Frontal cortex (tissue), 4 donors: Measurements from ENCODE around the gene SRD5A2. TPM values are rescaled to one million over a fixed set of nuclear protein-coding genes. Genes with fewer than 3 reads are reported as not detected.

Experiments used
- DNase-seq, 2 donors: peaks; one replicate each; pipeline ENCODE4 v3.0.0; 2012; ENCODE audit warnings: low spot score in 2 of 2
- FAIRE-seq: peaks from 2 replicates; lab custom pipeline; 2012; peaks lifted over from hg19 to GRCh38; lab: Jason Lieb, UNC
- total RNA-seq: library from RNA; depleted of rRNA; stranded (reverse); fragments of >200 nt; gene quantifications from one replicate; pipeline ENCODE4 v1.2.3, GENCODE V29; 2014
- donor health status: control.
- donor health status: control.
- donor health status: control.

Gene SRD5A2
- total RNA-seq: not detected

DNA sequence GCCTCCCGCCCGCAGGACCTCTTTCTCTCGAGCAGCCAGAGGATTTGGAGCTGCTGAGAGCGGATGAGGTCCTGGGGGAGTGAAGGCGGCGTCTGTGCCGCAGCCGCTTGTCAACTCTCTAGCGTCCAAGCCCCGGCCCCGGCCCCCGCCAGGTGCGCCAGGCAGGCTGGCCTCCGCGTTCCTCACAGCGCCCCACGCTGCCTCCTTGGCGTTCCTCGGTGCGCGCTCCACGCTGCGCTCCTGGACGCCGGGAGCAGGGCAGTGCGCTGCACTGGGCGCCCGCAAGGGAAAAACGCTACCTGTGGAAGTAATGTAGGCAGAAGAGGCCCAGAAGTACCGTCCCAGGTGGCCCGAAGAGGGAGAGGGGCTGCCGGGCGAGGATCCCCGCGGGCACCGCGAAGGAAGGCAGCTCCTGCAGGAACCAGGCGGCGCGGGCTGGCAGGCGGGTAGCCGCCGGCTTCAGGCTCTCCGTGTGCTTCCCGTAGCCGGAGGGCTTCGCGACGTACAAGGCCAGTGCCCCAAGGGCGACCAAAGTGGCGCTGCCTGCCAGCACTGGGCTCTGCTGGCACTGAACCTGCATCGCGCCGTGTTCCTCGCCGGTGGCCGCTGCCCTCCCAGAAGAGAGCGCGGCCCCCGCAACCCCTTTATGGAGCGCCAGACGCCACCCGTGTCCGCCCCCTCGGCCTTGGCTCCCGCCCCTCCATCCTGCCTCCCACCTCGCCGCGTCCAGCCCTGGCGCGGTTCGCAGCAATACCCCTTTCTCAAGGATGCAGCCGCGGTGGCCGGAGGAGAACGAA lies at the start of gene SRD5A2:
Gene SRD5A2 (minus strand): TSS at position 618 of the 797 bp plus-strand sequence. CDS start 38 bp downstream, at position 580.
- DNase-seq (no peak), FAIRE-seq (no peak)

DNA sequence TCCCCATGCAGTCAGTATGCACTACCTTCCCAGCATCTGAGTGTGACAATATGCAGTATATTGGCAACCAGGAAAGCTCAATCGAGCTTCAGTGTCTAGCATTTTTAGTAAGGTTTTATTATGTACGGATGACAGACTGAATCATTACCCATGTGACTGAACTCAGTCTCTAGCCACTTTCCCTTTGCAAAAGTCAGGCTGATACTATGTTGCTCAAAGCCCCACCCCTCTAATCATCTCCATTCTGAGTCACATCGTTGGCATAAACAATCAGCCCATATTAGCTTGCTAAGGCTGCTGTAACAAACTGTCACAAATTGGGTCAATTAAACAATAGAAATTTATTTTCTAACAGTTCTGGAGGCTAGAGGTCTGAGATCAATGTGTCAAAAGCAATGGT lies 25.8 kb upstream of the SRD5A2 start:
- DNase-seq: no peak
- FAIRE-seq: no peak

DNA sequence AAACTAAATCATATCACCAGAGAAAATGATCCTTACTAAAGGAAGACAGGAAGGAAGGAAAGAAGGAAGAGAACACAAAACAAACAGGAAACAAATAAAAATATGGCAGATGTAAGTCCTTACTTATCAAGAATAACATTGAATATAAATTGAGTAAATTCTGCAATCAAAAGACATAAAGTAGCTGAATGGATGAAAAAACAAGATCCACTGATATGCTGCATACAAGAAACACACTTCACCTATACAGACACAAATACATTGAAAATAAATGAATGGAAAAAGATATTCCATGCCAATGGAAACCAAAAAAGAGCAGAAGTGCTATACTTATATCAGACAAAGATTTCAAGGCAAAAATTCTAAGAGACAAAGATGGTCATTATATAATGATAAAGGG lies 18.0 kb upstream of the SRD5A2 start:
- no peak for DNase-seq
- no peak for FAIRE-seq

GRCh38 chr2:31586230-31586629 lies 5.5 kb upstream of the SRD5A2 start:
- FAIRE-seq (no peak), DNase-seq (no peak)

DNA sequence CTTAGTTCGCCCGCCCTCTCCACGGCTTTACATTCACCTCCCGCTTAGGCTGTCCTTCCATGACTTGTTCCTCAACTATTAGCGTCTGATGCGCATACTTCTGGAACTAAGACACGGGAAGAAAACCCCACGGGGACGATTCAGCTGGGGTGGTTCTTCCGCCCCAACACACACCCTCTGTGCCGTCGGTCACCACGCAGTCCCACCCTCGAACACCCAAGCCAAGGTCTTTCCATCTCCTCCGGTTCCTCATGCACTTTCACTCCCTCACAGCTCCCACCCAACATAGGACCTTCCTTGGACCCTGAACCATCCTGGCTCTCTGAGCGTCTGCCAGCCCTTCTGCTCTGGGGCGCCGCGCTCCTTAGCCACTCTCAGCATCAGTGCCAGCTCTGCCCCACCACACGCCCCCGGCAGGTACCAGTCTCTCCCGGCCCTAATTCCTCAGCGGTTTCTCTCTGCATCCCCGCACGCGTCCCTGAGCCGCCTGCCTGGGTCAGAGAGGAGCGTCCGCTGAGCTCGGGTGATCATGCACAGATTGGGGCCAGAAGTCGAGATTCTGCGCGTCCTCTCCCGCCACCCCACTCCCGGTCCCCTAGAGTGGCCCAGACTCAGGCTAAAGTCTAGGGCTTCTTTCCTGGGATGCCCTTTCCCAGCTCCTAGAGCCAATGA lies 522 bp upstream of the SRD5A2 start:
- FAIRE-seq (no peak), DNase-seq (no peak)

DNA sequence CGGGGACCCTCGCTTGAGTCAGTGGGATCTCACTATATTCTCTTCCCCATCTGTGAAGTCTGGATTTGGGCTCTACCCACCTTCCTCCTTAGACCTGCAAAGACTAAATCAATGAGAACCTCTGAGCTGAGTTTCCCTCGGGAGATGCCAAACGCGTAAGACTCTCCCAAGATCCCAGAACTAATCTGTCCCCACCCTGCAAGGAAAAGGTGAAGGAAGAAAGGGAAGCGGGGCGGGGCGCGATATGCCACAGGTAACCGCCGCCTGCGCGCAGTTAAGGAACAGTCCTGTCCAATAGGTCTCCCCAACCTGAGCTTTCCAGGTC lies 780 bp downstream of the SRD5A2 start:
- DNase-seq: no peak
- no peak for FAIRE-seq

- FAIRE-seq: no peak
- DNase-seq: no peak
These were observed 2.4 kb downstream of the SRD5A2 start for GRCh38 chr2:31578316-31578715.

- no peak for DNase-seq
- no peak for FAIRE-seq
These were observed 3.6 kb downstream of the SRD5A2 start for GRCh38 chr2:31577143-31577542.

DNA sequence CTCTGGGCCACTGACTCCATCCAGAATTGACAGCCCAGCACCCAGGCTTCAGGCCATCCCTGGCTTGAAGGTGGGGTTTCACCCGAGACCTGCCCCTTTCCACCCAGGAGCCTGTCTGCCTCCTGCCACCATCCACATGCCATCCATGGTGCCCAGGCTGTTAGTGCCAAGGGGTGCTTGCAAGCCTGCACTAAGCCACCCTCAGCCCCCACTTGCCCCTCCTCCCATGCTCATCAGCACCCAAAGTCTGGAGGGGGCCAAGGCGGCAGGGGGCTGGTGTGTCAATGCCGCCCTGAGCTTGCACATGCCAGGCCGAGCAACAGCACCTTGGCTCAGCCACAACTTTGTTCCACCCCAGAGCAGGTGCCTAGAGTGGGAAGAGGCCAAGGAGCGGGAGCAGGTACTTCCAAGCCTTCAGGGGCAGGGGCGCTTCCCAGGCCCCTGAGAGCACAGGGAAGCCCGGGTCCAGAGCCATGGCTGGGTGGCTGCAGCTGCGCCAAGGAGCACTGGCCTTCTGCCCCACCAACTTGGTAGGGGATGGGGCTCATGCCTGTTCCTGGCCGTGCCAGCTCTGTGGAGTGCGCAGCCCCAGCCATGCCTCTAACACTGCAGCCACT lies 12.0 kb downstream of the SRD5A2 start:
- DNase-seq (no peak), FAIRE-seq (no peak)

GRCh38 chr2:31567679-31568078 lies 13.1 kb downstream of the SRD5A2 start:
- no peak for FAIRE-seq
- DNase-seq: no peak

DNA sequence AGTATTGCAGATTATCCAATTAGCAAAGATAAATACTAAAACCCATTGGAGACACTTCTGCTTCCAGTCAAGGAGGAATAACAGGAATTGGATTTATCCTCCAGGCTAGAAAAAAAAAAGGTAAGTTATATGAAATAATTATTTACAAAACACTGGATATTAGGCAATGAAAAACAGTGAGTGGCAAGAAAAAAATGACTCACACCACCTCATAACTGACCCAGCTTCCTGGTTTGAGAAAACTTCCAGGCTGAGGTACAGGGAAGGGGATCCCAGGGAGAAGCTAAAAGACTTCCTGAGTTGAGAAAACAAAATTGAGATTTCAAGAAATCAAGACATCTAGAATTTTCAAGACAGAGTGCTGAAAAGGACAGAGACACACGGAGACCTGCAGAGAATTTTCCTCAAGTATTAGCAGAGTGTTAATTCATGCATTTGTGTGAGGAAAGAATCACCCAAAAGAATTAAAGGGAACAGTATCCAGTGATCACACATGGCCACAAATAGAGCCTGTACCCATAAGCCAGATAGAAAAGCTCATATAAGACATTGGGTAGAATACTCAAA lies 17.4 kb downstream of the SRD5A2 start:
- FAIRE-seq: no peak
- DNase-seq: no peak

DNA sequence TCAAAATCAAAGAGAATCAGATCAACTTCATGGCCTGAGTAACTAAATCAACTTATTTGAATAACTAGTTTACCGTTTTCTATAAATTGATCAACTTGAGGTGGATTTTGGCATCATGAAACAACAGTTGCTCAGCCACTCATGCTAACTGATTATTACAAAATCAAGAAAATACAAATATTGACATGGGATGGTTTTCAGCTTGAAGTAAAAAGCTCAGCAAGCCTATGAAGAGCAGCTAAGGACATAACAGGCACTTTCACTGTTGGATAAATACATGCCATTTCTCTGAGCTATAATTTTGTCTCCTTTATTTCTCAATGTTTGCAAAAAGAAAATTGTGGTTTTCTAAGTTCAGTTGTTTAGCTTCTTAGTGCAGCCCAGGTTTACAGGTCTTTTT lies 18.9 kb downstream of the SRD5A2 start:
- DNase-seq (no peak), FAIRE-seq (no peak)

DNA sequence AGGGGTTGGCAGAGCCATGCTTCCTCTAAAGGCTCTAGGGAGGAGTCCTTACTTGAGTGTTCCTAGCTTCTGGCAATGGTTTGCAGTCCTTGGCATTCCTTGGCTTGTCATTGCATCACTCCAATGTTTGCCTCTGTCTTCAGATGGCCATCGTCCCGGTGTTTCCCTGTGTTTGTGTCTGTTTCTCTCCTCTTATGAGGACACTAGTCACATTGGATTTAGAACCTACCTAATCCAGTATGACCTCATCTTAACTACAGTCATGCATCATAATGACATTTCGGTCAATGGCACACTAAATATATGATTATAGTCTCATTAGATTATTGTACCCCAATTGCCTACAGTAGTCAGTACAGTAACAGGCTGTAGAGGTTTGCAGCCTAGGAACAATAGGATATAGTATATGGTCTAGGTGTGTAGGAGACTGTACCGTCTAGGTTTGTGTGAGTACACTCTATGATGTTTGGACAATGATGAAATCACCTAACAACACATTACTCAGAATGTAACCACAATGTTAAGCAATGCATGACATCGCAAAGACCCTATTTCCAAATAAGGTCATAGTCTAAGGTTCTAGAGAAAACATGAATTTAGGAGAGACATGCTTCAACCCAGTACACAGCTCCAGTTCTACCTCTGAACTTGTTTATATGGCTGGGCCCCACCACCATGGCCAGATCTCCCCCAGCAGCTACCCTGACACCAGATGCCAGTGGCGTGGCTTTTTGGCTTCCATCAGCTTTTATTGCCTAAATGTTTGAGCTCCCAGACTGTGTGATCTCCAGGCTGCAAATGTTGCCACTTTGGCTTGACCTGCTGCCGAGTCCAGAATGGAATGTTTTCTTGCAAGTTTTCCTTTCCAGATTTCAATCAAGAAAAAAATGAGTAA lies 22.1 kb downstream of the SRD5A2 start:
- DNase-seq: no peak
- FAIRE-seq: no peak

GRCh38 chr2:31556940-31557339 lies 23.8 kb downstream of the SRD5A2 start:
- FAIRE-seq (no peak), DNase-seq (no peak)

DNA sequence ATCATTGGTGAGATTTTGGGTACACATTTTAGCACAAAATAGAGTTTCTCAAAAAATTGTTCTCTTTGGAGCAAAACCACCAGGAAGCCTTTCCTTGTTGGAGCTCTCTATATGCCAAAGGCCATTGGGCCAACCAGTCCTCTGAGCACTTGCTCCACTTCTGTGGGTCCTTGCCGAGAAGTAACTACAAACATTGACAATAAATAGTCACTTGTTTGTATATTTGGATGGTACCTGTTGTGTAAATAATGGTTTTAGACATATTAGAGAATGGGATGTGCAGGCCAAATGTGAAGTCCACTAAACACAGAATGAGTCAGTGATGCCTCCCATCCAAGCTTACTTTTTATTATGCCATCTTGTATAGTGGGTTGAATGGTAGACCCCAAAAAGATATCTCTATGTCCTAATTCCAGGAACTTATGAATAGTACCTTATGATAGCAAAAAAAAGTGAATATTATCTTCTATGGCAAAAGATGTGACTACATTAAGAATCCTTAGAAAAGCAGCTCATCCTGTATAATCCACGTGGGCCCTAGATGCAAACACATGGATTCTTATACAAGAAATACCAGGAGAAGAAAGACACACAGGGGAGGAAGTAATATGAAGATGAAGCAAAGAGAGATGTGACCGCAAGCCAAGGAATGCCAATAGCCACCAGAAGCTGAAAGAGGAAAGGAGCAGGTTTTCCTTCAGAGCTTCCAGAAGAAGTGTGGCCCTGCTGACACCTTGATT lies 24.6 kb downstream of the SRD5A2 start:
- FAIRE-seq (no peak), DNase-seq (no peak)

- DNase-seq (no peak), FAIRE-seq (no peak)
These were observed 27.4 kb downstream of the SRD5A2 start for GRCh38 chr2:31553362-31553761.

DNA sequence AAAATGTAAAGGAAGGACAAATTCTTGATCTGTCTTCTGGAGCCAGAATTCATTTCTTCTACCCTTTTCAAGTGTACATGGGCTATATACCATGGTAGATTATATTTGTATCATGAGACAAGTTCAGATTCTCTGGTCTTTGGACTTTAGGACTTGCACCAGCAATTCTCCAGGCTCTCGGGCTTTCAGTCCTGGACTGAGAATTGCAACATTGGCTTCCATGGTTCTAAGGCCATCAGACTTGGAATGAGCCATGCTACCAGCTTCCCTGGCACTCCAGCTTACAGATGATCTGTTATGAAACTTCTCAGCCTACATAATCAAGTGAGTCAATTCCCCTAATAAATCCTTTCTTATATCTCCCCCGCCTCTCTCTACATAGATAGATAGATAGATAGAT lies 33.3 kb downstream of the SRD5A2 start:
- DNase-seq (no peak), FAIRE-seq (no peak)

DNA sequence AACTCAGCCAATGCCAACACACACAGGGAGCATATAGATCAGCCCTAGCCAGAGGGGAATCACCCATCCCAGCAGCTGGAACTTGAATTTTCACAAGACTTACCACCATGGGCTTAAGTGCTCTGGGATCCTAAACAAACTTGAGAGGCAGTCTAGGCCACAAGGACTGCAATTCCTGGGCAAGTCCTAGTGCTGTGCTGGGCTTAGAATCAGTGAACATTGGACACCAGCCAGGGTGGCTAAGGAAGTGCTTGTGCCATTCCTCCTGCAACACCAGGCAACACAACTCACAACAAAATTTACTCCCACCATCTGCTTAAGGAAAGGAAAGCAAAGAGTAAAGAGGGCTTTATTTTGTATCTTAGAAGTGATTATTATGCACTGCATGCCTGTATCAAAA lies 38.9 kb downstream of the SRD5A2 start:
- no peak for FAIRE-seq

GRCh38 chr2:31539505-31539904 lies 41.2 kb downstream of the SRD5A2 start:
- DNase-seq (no peak), FAIRE-seq (no peak)

More for the DNA sequence above, 38.9 kb downstream of the SRD5A2 start:
- no peak for DNase-seq
